Measurements from ENCODE around the gene ARHGEF10L.

GRCh38 chr1:17632106-17632505, 92.6 kb downstream of the ARHGEF10L start:
- TF ChIP-seq, protein P1, sequence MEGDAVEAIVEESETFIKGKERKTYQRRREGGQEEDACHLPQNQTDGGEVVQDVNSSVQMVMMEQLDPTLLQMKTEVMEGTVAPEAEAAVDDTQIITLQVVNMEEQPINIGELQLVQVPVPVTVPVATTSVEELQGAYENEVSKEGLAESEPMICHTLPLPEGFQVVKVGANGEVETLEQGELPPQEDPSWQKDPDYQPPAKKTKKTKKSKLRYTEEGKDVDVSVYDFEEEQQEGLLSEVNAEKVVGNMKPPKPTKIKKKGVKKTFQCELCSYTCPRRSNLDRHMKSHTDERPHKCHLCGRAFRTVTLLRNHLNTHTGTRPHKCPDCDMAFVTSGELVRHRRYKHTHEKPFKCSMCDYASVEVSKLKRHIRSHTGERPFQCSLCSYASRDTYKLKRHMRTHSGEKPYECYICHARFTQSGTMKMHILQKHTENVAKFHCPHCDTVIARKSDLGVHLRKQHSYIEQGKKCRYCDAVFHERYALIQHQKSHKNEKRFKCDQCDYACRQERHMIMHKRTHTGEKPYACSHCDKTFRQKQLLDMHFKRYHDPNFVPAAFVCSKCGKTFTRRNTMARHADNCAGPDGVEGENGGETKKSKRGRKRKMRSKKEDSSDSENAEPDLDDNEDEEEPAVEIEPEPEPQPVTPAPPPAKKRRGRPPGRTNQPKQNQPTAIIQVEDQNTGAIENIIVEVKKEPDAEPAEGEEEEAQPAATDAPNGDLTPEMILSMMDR (tag by site-specific recombination; IDR thresholded peaks at IDR 0.05) = no peak
- no peak for TF ChIP-seq MYNN (tag by site-specific recombination; IDR thresholded peaks at IDR 0.05; ENCODE audit: borderline replicate concordance)
